OCI-LY7 (cell line): Measurements from ENCODE around the gene TIGAR. TPM values are rescaled to one million over a fixed set of nuclear protein-coding genes. Genes with fewer than 3 reads are reported as not detected.

Experiments
- BruUV-seq: library from RNA; stranded (reverse); fragments of 400-500 nt; replicated peaks from 2 replicates; lab custom pipeline; 2021; lab: Mats Ljungman, UMichigan
- CTCF ChIA-PET: fragments of 300-600 bp; sonication (Branson Sonifier 250); formaldehyde crosslinking; loops from one replicate; lab custom pipeline; 2022; ENCODE audit warnings: antibody characterized with exemption; ENCODE audit not compliant: unreplicated experiment; lab: Charles Lee
- POLR2A ChIA-PET: fragments of 300-600 bp; sonication (Branson Sonifier 250); formaldehyde crosslinking; loops from one replicate; lab custom pipeline; 2022; ENCODE audit warnings: antibody characterized with exemption; lab: Charles Lee
- DNase-seq: peaks from one replicate; pipeline ENCODE4 v3.0.0-alpha.2; 2015; ENCODE audit warnings: low spot score
- H2AFZ ChIP-seq: fragments of 200-600 bp; sonication (generic), shearing (Covaris generic); 2 replicates; pipeline ENCODE4 v1.6.1; 2014; ENCODE audit warnings: mild to moderate bottlenecking, antibody characterized with exemption, low read length, moderate library complexity
- H3K27ac ChIP-seq: fragments of 200-600 bp; sonication (generic); 2 replicates; pipeline ENCODE4 v1.5.1; 2014; ENCODE audit warnings: mixed run types, low read depth, mild to moderate bottlenecking, moderate library complexity, low read length, inconsistent platforms; ENCODE audit not compliant: poor library complexity, severe bottlenecking
- H3K36me3 ChIP-seq: fragments of 200-600 bp; sonication (generic); 2 replicates; pipeline ENCODE4 v1.6.1; 2014; ENCODE audit warnings: mild to moderate bottlenecking, antibody characterized with exemption, low read length, moderate library complexity, mixed read lengths; ENCODE audit not compliant: insufficient read depth
- H3K4me1 ChIP-seq: fragments of 200-600 bp; sonication (generic); 2 replicates; pipeline ENCODE4 v1.5.1; 2014; ENCODE audit warnings: mild to moderate bottlenecking, low read length; ENCODE audit not compliant: insufficient read depth, poor library complexity, severe bottlenecking
- H3K4me2 ChIP-seq: fragments of 200-600 bp; sonication (generic); 2 replicates; pipeline ENCODE4 v1.6.1; 2014; ENCODE audit warnings: mild to moderate bottlenecking, low read length
- H3K4me3 ChIP-seq: fragments of 200-600 bp; sonication (generic); 2 replicates; pipeline ENCODE4 v1.5.1; 2014; ENCODE audit warnings: mild to moderate bottlenecking, low read depth, low read length; ENCODE audit not compliant: poor library complexity, severe bottlenecking
- H3K79me2 ChIP-seq: fragments of 200-600 bp; sonication (generic); 2 replicates; pipeline ENCODE4 v1.6.1; 2016; ENCODE audit warnings: low read depth, mild to moderate bottlenecking, low read length, moderate library complexity, mixed read lengths; ENCODE audit not compliant: insufficient read depth
- H3K9me2 ChIP-seq: fragments of 200-600 bp; sonication (generic); 2 replicates; pipeline ENCODE4 v1.6.1; 2016; ENCODE audit warnings: mild to moderate bottlenecking, low read length, mixed read lengths; ENCODE audit not compliant: insufficient read depth
- H3K9me3 ChIP-seq: fragments of 200-600 bp; sonication (generic); 2 replicates; pipeline ENCODE4 v1.6.1; 2014; ENCODE audit warnings: mild to moderate bottlenecking, mixed run types, low read length, mixed read lengths
- H4K20me1 ChIP-seq: fragments of 200-600 bp; sonication (generic); 2 replicates; pipeline ENCODE4 v1.6.1; 2014; ENCODE audit warnings: mild to moderate bottlenecking, antibody characterized with exemption, low read length, moderate library complexity, mixed read lengths; ENCODE audit not compliant: insufficient read depth
- EZH2phosphoT487 ChIP-seq: fragments of 200-600 bp; sonication (generic); IDR thresholded peaks from 2 replicates; pipeline ENCODE4 v1.6.1; 2018; ENCODE audit warnings: low read depth, borderline replicate concordance, mild to moderate bottlenecking, mixed run types, antibody characterized with exemption, low read length, moderate library complexity, mixed read lengths
- intact Hi-C: fragments of 100-400 bp; cut with micrococcal nuclease; formaldehyde crosslinking; loops from one replicate; pipeline ENCODE4 v1.10.0; 2022; ENCODE audit not compliant: unreplicated experiment
- total RNA-seq, 2 experiments: library from RNA; depleted of rRNA in 1 of 2; stranded (reverse); fragments of >200 nt in 1 of 2; shearing (Covaris generic) in 1 of 2; gene quantifications; 2 replicates each; pipeline ENCODE4 v1.2.3, GENCODE V29; 2014 to 2022
- TF ChIP-seq, protein P1 (sequence below): fragments of 200-600 bp; sonication (generic); conservative IDR thresholded peaks from 2 replicates; pipeline ENCODE4 v1.5.1; 2014; ENCODE audit warnings: mild to moderate bottlenecking, antibody characterized with exemption, low read length, moderate library complexity, mixed read lengths

TIGAR gene
- total RNA-seq, 2 experiments from 2014 or later: 8.0 to 24.7 TPM

DNA sequence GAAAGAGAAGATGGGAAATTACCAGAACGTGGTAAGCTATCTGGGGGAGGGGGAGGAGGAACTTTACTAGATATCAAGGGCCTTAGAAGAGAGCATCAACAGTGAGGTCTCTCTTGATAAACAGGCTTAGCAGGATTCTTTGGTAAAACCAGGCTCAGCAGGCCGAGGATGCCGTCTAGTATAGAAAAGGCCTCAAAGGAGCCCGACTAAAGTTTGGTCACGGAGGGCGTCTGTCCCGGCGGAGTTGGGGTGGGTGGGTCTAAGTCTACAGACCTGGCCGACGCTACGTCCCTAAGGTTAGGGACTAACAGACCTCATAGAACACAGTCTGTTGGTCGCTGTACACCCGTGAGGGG, 538 bp upstream of the TIGAR start:
- BruUV-seq: TSS peak; percentile 98
- Histone ChIP-seq H2AFZ (peak overlapping the region; percentile 99), H3K4me1 (peaks cover 23% of the 10 kb centered on the region), H3K9me2 (no peaks in the 10 kb centered on the region), H3K4me2 (peak overlapping the region; percentile 88), H3K9me3 (no peaks in the 10 kb centered on the region), H4K20me1 (no peaks in the 10 kb centered on the region), H3K36me3 (peaks cover 13% of the 10 kb centered on the region), H3K79me2 (peaks cover 42% of the 10 kb centered on the region; the same call in 1 of the 2 replicates), H3K27ac (peak overlapping the region; percentile 55), H3K4me3 (peak overlapping the region; percentile 85)
- POLR2A ChIA-PET: no interaction called here
- no peak for DNase-seq
- intact Hi-C loops: loop anchor here (5.0 kb wide), 2 partner anchors 217 to 448 kb away; partner anchors contain the start of genes PARP11 and RAD51AP1
- TF ChIP-seq, protein P1, sequence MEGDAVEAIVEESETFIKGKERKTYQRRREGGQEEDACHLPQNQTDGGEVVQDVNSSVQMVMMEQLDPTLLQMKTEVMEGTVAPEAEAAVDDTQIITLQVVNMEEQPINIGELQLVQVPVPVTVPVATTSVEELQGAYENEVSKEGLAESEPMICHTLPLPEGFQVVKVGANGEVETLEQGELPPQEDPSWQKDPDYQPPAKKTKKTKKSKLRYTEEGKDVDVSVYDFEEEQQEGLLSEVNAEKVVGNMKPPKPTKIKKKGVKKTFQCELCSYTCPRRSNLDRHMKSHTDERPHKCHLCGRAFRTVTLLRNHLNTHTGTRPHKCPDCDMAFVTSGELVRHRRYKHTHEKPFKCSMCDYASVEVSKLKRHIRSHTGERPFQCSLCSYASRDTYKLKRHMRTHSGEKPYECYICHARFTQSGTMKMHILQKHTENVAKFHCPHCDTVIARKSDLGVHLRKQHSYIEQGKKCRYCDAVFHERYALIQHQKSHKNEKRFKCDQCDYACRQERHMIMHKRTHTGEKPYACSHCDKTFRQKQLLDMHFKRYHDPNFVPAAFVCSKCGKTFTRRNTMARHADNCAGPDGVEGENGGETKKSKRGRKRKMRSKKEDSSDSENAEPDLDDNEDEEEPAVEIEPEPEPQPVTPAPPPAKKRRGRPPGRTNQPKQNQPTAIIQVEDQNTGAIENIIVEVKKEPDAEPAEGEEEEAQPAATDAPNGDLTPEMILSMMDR: no peak
- CTCF ChIA-PET: no interaction called here

DNA sequence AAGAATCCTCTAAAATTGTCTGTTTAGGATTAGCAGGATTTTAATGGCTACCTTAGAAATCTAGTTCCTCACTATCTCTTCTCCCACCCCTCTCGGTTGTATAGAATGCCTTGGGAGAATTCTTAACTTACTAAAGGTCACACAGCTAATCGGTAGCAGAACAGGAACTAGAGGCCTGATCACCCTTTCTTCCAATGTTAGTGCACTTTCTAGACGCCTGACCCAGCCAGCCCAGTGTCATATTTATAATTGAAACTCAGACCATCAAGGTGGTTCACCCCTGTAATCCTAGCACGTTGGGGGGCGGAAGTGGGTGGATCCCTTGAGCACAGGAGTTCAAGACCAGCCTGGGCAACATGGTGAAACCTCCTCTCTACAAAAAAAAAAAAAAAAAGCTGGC, 1.7 kb downstream of the TIGAR start:
- Histone ChIP-seq H3K4me1 (peaks cover 29% of the 10 kb centered on the region), H3K9me3 (no peaks in the 10 kb centered on the region), H3K4me3 (peak overlapping the region; percentile 85), H3K36me3 (peaks cover 21% of the 10 kb centered on the region), H3K79me2 (peaks cover 65% of the 10 kb centered on the region; the same call in 1 of the 2 replicates), H3K27ac (peak overlapping the region; percentile 59), H3K4me2 (peak overlapping the region; percentile 84), H2AFZ (peak overlapping the region; percentile 14; the same call in 1 of the 2 replicates), H4K20me1 (0 out of 2 replicates have a peak, but pooled peaks cover 9% of the 10 kb centered on the region), H3K9me2 (no peaks in the 10 kb centered on the region)
- intact Hi-C loops: loop anchor here (5.0 kb wide), 2 partner anchors 215 to 450 kb away; partner anchors contain the start of genes PARP11 and RAD51AP1
- ChIA-PET CTCF (no interaction called here), POLR2A (interaction anchor here (0.5 to 2.0 kb wide), 10 partner anchors 8 to 548 kb away, joined by 3 to 6 read pairs (median 3); partner anchors contain the start of genes AKAP3, NDUFA9 and PARP11)
- no TSS peak for BruUV-seq
- peak; percentile 63 for DNase-seq
- no peak for TF ChIP-seq EZH2phosphoT487
- TF ChIP-seq, protein P1: no peak

DNA sequence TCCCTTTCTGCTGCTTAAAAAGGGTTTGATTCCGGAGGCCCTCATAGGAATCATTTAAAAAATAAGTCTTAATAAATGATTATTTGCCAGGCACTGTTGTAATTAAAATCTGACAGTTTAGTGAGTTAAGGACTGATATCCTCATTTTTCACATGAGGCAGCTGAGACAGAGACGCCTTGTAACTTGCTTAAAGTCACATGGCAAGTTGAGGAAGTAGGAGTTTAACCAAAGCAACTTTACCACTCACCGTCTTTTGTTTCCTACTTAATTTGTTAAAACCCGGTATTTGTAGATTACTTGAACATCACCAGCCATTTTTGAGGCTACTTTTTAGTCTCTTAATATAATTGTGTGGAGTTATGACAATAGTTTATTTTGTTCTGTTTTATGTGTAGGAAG, 2.4 kb downstream of the TIGAR start:
- H3K27ac ChIP-seq: peak overlapping the region; percentile 59

More for the DNA sequence above, 2.4 kb downstream of the TIGAR start:
- Histone ChIP-seq H3K9me2 (no peaks in the 10 kb centered on the region), H3K9me3 (no peaks in the 10 kb centered on the region), H3K36me3 (peaks cover 21% of the 10 kb centered on the region), H4K20me1 (0 out of 2 replicates have a peak, but pooled peaks cover 9% of the 10 kb centered on the region), H3K79me2 (peaks cover 69% of the 10 kb centered on the region; the same call in 1 of the 2 replicates), H3K4me1 (peaks cover 29% of the 10 kb centered on the region), H3K4me2 (peak overlapping the region; percentile 84), H2AFZ (peak overlapping the region; percentile 14; the same call in 1 of the 2 replicates), H3K4me3 (peak overlapping the region; percentile 85)
- no TSS peak for BruUV-seq
- intact Hi-C loops: loop anchor here (5.0 kb wide), 2 partner anchors 214 to 451 kb away; partner anchors contain the start of genes PARP11 and RAD51AP1
- TF ChIP-seq, protein P1: no peak
- POLR2A ChIA-PET: interaction anchor here (0.7 kb wide), 1 partner anchor 175 kb away, joined by 6 read pairs; no protein-coding TSS in a partner anchor
- peak; percentile 5 for DNase-seq
- CTCF ChIA-PET: no interaction called here
